ACC112 (cell line): Measurements from ENCODE around the gene UGT2B7.

Source experiments
- H2AFZ ChIP-seq: fragments of 200-600 bp; sonication (generic); one replicate; pipeline ENCODE4 v1.6.0; 2017; ENCODE audit warnings: antibody characterized with exemption, low read length; ENCODE audit not compliant: unreplicated experiment
- H3K27ac ChIP-seq: fragments of 200-600 bp; sonication (generic); 2 replicates; pipeline ENCODE4 v1.5.1; 2014; ENCODE audit warnings: low read depth, mild to moderate bottlenecking, antibody characterized with exemption, low read length, moderate library complexity
- H3K27me3 ChIP-seq: fragments of 200-600 bp; sonication (generic); 2 replicates; pipeline ENCODE4 v1.6.1; 2014; ENCODE audit warnings: mild to moderate bottlenecking, antibody characterized with exemption, low read length, moderate library complexity, mixed read lengths; ENCODE audit not compliant: insufficient read depth
- H3K36me3 ChIP-seq: fragments of 200-600 bp; sonication (generic); 2 replicates; pipeline ENCODE4 v1.6.1; 2016; ENCODE audit warnings: mild to moderate bottlenecking, antibody characterized with exemption, low read length, moderate library complexity, mixed read lengths; ENCODE audit not compliant: insufficient read depth
- H3K4me1 ChIP-seq: fragments of 200-600 bp; sonication (generic); one replicate; pipeline ENCODE4 v1.6.1; 2016; ENCODE audit warnings: low read length, mixed read lengths; ENCODE audit not compliant: insufficient read depth, unreplicated experiment, control insufficient read depth
- H3K4me3 ChIP-seq: fragments of 200-600 bp; sonication (generic); 2 replicates; pipeline ENCODE4 v1.5.1; 2014; ENCODE audit warnings: mild to moderate bottlenecking, low read depth, low read length
- H3K79me2 ChIP-seq: fragments of 200-600 bp; sonication (generic); one replicate; pipeline ENCODE4 v1.6.0; 2016; ENCODE audit warnings: low read length; ENCODE audit not compliant: control insufficient read depth, unreplicated experiment, insufficient read depth

UGT2B7 gene

GRCh38 chr4:69156913-69157312, 60.6 kb downstream of the UGT2B7 start:
- H3K36me3 ChIP-seq, result no peaks in the 10 kb centered on the region
- no peaks in the 10 kb centered on the region for H3K4me1 ChIP-seq
- no peak overlapping the region for H2AFZ ChIP-seq
- no peak overlapping the region for H3K27ac ChIP-seq
- H3K4me3 ChIP-seq, result no peak overlapping the region
- H3K79me2 ChIP-seq, result no peaks in the 10 kb centered on the region
- H3K27me3 ChIP-seq, result no peaks in the 10 kb centered on the region
